H1 (cell line): ENCODE results near the gene EBF3. TPM values are rescaled to one million over a fixed set of nuclear protein-coding genes. Genes with fewer than 3 reads are reported as not detected.

Experiments used
- CTCF ChIA-PET: fragments of 300-600 bp; sonication (Branson Sonifier 250); formaldehyde crosslinking; loops from one replicate; lab custom pipeline; 2021; ENCODE audit not compliant: partially characterized antibody; lab: Charles Lee
- POLR2A ChIA-PET: fragments of 300-600 bp; sonication (Branson Sonifier 250); formaldehyde crosslinking; loops from one replicate; lab custom pipeline; 2021; ENCODE audit warnings: inconsistent platforms; ENCODE audit not compliant: partially characterized antibody; lab: Charles Lee
- DNase-seq, 2 experiments: peaks; one replicate each; pipeline versions ENCODE4 v3.0.0 to v3.0.0-alpha.2; 2010 to 2022; ENCODE audit warnings: low spot score in 2 of 2, low read depth in 1 of 2, mixed read lengths in 1 of 2
- FAIRE-seq: peaks from 2 replicates; lab custom pipeline; 2011; peaks lifted over from hg19 to GRCh38; lab: Jason Lieb, UNC
- H2AFZ ChIP-seq: 2 replicates; pipeline ENCODE4 v1.8.1; 2012; ENCODE audit warnings: low read length, inconsistent platforms
- H2AK5ac ChIP-seq: 2 replicates; pipeline ENCODE4 v1.6.1; 2013; ENCODE audit warnings: low read depth, low read length
- H2BK120ac ChIP-seq: replicated peaks from 2 replicates; pipeline ENCODE3; 2013; ENCODE audit warnings: low read depth, low read length, inconsistent platforms
- H2BK12ac ChIP-seq: 2 replicates; pipeline ENCODE4 v1.6.1; 2013; ENCODE audit warnings: low read depth, low read length
- H2BK15ac ChIP-seq: 2 replicates; pipeline ENCODE4 v1.6.1; 2013; ENCODE audit warnings: low read length
- H2BK20ac ChIP-seq: 2 replicates; pipeline ENCODE4 v1.6.1; 2013; ENCODE audit warnings: low read length
- H2BK5ac ChIP-seq: 2 replicates; pipeline ENCODE4 v1.6.1; 2013; ENCODE audit warnings: low read depth, low read length
- H3K14ac ChIP-seq: 2 replicates; pipeline ENCODE4 v1.6.1; 2013; ENCODE audit warnings: inconsistent platforms; ENCODE audit not compliant: insufficient read length
- H3K18ac ChIP-seq: 2 replicates; pipeline ENCODE4 v1.6.1; 2013; ENCODE audit warnings: low read length; ENCODE audit errors: extremely low read depth
- H3K23ac ChIP-seq: 2 replicates; pipeline ENCODE4 v1.6.1; 2013; ENCODE audit warnings: inconsistent platforms; ENCODE audit not compliant: insufficient read length
- H3K23me2 ChIP-seq: 2 replicates; pipeline ENCODE4 v1.6.1; 2013; ENCODE audit warnings: low read depth, low read length
- H3K27ac ChIP-seq: 2 replicates; pipeline ENCODE4 v1.6.1; 2011; ENCODE audit warnings: low read depth, low read length, inconsistent platforms
- H3K27me3 ChIP-seq, 4 experiments: replicated peaks in 1 of 4; 1 replicate in 1 of 4; 2 replicates in 3 of 4; pipeline versions ENCODE4 v1.6.1 to v1.8.1; 2011 to 2013; ENCODE audit warnings: low read length in 3 of 4, mild to moderate bottlenecking in 3 of 4, inconsistent platforms in 2 of 4, mixed read lengths in 2 of 4, moderate library complexity in 1 of 4; ENCODE audit not compliant: control insufficient read depth in 3 of 4, insufficient read depth in 3 of 4; ENCODE audit errors: extremely low read depth in 1 of 4
- H3K36me3 ChIP-seq, 4 experiments: 2 replicates each; pipeline versions ENCODE4 v1.6.1 to v1.8.1; 2011 to 2013; ENCODE audit warnings: mild to moderate bottlenecking in 4 of 4, low read length in 3 of 4, moderate library complexity in 2 of 4, control low read depth in 1 of 4, inconsistent platforms in 1 of 4; ENCODE audit not compliant: insufficient read depth in 4 of 4, control insufficient read depth in 2 of 4
- H3K4ac ChIP-seq: replicated peaks from 2 replicates; pipeline ENCODE3; 2013; ENCODE audit warnings: low read length, low read depth, mixed read lengths, inconsistent platforms; ENCODE audit not compliant: insufficient read length
- H3K4me1 ChIP-seq, 4 experiments: replicated peaks in 1 of 4; 1 replicate in 1 of 4; 2 replicates in 3 of 4; pipeline versions ENCODE4 v1.6.1 to v1.8.1; 2011 to 2013; ENCODE audit warnings: low read length in 3 of 4, inconsistent platforms in 2 of 4, mixed read lengths in 1 of 4; ENCODE audit not compliant: insufficient read depth in 4 of 4, control insufficient read depth in 3 of 4
- H3K4me2 ChIP-seq, 2 experiments: 2 replicates each; pipeline versions ENCODE4 v1.6.1 to v1.8.1; 2011 to 2013; ENCODE audit warnings: low read depth in 2 of 2, low read length in 2 of 2, control low read depth in 1 of 2, inconsistent platforms in 1 of 2, mild to moderate bottlenecking in 1 of 2; ENCODE audit not compliant: insufficient read depth in 1 of 2
- H3K4me3 ChIP-seq, 4 experiments: fragments of 200-600, 300-600 bp in 1 of 4; sonication (generic), shearing (Covaris generic), sonication (Bioruptor Twin) in 1 of 4; 2 replicates each; pipeline versions ENCODE4 v1.5.1 to v1.8.1; 2011 to 2016; ENCODE audit warnings: low read length in 4 of 4, low read depth in 3 of 4, control low read depth in 2 of 4, inconsistent platforms in 2 of 4, mild to moderate bottlenecking in 2 of 4, mixed read lengths in 1 of 4, moderate library complexity in 1 of 4; ENCODE audit not compliant: insufficient read depth in 2 of 4; ENCODE audit errors: extremely low read depth in 1 of 4
- H3K56ac ChIP-seq: replicated peaks from 2 replicates; pipeline ENCODE3; 2013; ENCODE audit warnings: low read depth, mild to moderate bottlenecking, mixed read lengths, low read length, inconsistent platforms; ENCODE audit not compliant: insufficient read length
- H3K79me1 ChIP-seq: 2 replicates; pipeline ENCODE4 v1.6.1; 2013; ENCODE audit warnings: low read depth, low read length, control low read depth
- H3K79me2 ChIP-seq, 2 experiments: 2 replicates each; pipeline versions ENCODE4 v1.6.1 to v1.8.1; 2012 to 2013; ENCODE audit warnings: low read length in 2 of 2, mild to moderate bottlenecking in 2 of 2, inconsistent platforms in 1 of 2; ENCODE audit not compliant: insufficient read depth in 2 of 2, control insufficient read depth in 1 of 2
- H3K9ac ChIP-seq, 4 experiments: replicated peaks in 1 of 4; 1 replicate in 1 of 4; 2 replicates in 3 of 4; pipeline versions ENCODE4 v1.6.1 to v1.8.1; 2011 to 2013; ENCODE audit warnings: low read depth in 3 of 4, low read length in 3 of 4, control low read depth in 2 of 4, mild to moderate bottlenecking in 2 of 4, moderate library complexity in 2 of 4, inconsistent platforms in 1 of 4; ENCODE audit errors: extremely low read depth in 1 of 4
- H3K9me3 ChIP-seq, 2 experiments: 2 replicates each; pipeline versions ENCODE4 v1.6.1 to v1.8.1; 2012 to 2013; ENCODE audit warnings: mild to moderate bottlenecking in 2 of 2, moderate library complexity in 2 of 2, control low read depth in 1 of 2, inconsistent platforms in 1 of 2, low read depth in 1 of 2, low read length in 1 of 2, mixed read lengths in 1 of 2; ENCODE audit not compliant: insufficient read depth in 2 of 2
- H4K20me1 ChIP-seq, 2 experiments: replicated peaks in 1 of 2; 2 replicates each; pipeline versions ENCODE3 to v1.8.1; 2011 to 2013; ENCODE audit warnings: inconsistent platforms in 2 of 2, low read length in 2 of 2, mild to moderate bottlenecking in 1 of 2; ENCODE audit not compliant: insufficient read depth in 2 of 2, control insufficient read depth in 1 of 2
- H4K5ac ChIP-seq: 2 replicates; pipeline ENCODE4 v1.6.1; 2013; ENCODE audit warnings: low read length, low read depth, mixed read lengths, inconsistent platforms; ENCODE audit not compliant: insufficient read length
- H4K8ac ChIP-seq: 2 replicates; pipeline ENCODE4 v1.8.0; 2013; ENCODE audit warnings: mild to moderate bottlenecking, moderate library complexity, low read length, inconsistent platforms; ENCODE audit not compliant: insufficient read depth; ENCODE audit errors: extremely low read depth
- H4K91ac ChIP-seq: replicated peaks from 2 replicates; pipeline ENCODE3; 2013; ENCODE audit warnings: low read length, mixed read lengths, inconsistent platforms; ENCODE audit not compliant: insufficient read length
- CTBP2 ChIP-seq: IDR thresholded peaks from 2 replicates; pipeline ENCODE4 v1.7.0; 2011; ENCODE audit warnings: borderline replicate concordance, mild to moderate bottlenecking, moderate library complexity, mixed read lengths, low read length; ENCODE audit not compliant: insufficient read depth, insufficient read length
- KDM4A ChIP-seq: IDR thresholded peaks from one replicate; pipeline ENCODE4 v1.7.1; 2012; ENCODE audit warnings: low read depth, mild to moderate bottlenecking, moderate library complexity, low read length, inconsistent platforms; ENCODE audit not compliant: severe bottlenecking
- MAFK ChIP-seq: IDR thresholded peaks from 2 replicates; pipeline ENCODE4 v1.6.1; 2012; ENCODE audit warnings: low read depth, mild to moderate bottlenecking, improper control_type of control experiment, low read length
- RAD21 ChIP-seq, 2 experiments: IDR thresholded peaks in 1 of 2; conservative IDR thresholded peaks in 1 of 2; 2 replicates each; pipeline ENCODE4 v1.6.1; 2011; ENCODE audit warnings: low read depth in 2 of 2, low read length in 2 of 2, improper control_type of control experiment in 1 of 2, inconsistent platforms in 1 of 2, mild to moderate bottlenecking in 1 of 2, moderate library complexity in 1 of 2
- RFX5 ChIP-seq: IDR thresholded peaks from 2 replicates; pipeline ENCODE4 v1.6.1; 2011; ENCODE audit warnings: low read depth, low read length, improper control_type of control experiment, borderline replicate concordance
- SIN3A ChIP-seq, 2 experiments: IDR thresholded peaks in 1 of 2; conservative IDR thresholded peaks in 1 of 2; 2 replicates each; pipeline ENCODE4 v1.6.1; 2011 to 2012; ENCODE audit warnings: low read length in 2 of 2, improper control_type of control experiment in 1 of 2, low read depth in 1 of 2, mild to moderate bottlenecking in 1 of 2
- WGBS, 2 experiments: shearing (Covaris generic) in 1 of 2; methylation state at CpG; one replicate each; pipeline versions ENCODE4 v1.1.6 to v1.1.7; 2013 to 2015; ENCODE audit warnings: low lambda C conversion rate in 2 of 2, mixed read lengths in 2 of 2, inconsistent platforms in 1 of 2, low coverage in 1 of 2, missing lambda C conversion rate in 1 of 2; ENCODE audit not compliant: insufficient replicate concordance in 2 of 2, insufficient coverage in 1 of 2, insufficient read length in 1 of 2; ENCODE audit errors: extremely low coverage in 1 of 2, missing lambda C conversion rate in 1 of 2; 5-methylcytosine and 5-hydroxymethylcytosine counted together
- polyA plus RNA-seq, 7 experiments: library from polyadenylated mRNA; depleted of rRNA in 3 of 7; stranded (reverse) in 5 of 7; unstranded in 2 of 7; fragments of >200 nt in 5 of 7; fragments of 200-250 nt in 2 of 7; gene quantifications; 1 replicate in 5 of 7; 2 replicates in 1 of 7; 4 replicates in 1 of 7; pipeline versions ENCODE4 v1.2.1 to v1.2.3, GENCODE V29; 2011 to 2013; ENCODE audit warnings: missing spikeins in 2 of 7, mixed read lengths in 2 of 7
- total RNA-seq: library from RNA; stranded (reverse); fragmentation: NEBNext Ultra II Directional; extraction: Animal tissue kit (Norgen Biotek cat#: 25700); gene quantifications from 2 replicates; pipeline ENCODE4 v1.2.1, GENCODE V29; 2021

Gene EBF3
- total and polyA plus RNA-seq, 2 of the 8 experiments (the other 6 are each of a cell fraction or from before 2014, with no cell fraction given): 0.08 to 0.26 TPM

- Histone ChIP-seq H3K27ac (no peak overlapping the region), H3K18ac (no peak overlapping the region), H2AK5ac (no peak overlapping the region), H3K79me1 (no peaks in the 10 kb centered on the region), H4K20me1 (no peaks in the 10 kb centered on the region), H3K56ac (no peak overlapping the region), H2BK15ac (no peak overlapping the region), H3K23ac (no peak overlapping the region), H2BK20ac (no peak overlapping the region), H3K9me3 (no peaks in the 10 kb centered on the region), H2BK5ac (no peak overlapping the region), H2AFZ (no peak overlapping the region), H3K4me1 (peaks cover 0 to 2% (median 0%) of the 10 kb centered on the region in 4 experiments; a peak in 2 of 7 replicates), H3K4ac (no peak overlapping the region), H4K5ac (no peak overlapping the region), H3K4me2 (no peak overlapping the region), H3K14ac (no peak overlapping the region), H3K36me3 (no peaks in the 10 kb centered on the region), H3K23me2 (no peaks in the 10 kb centered on the region), H4K91ac (no peak overlapping the region), H4K8ac (peak overlapping the region; percentile 7; the same call in 1 of the 2 replicates), H3K4me3 (no peak overlapping the region), H3K79me2 (no peaks in the 10 kb centered on the region), H3K27me3 (no peaks in the 10 kb centered on the region), H2BK12ac (no peak overlapping the region), H2BK120ac (no peak overlapping the region), H3K9ac (no peak overlapping the region)
- ChIA-PET CTCF (interaction anchor here (0.9 to 1.5 kb wide), 2 partner anchors 27 to 76 kb away, joined by 3 to 5 read pairs; no protein-coding TSS in a partner anchor), POLR2A (no interaction called here)
- 94% methylated on average over 19 of the region's 19 CpGs; no CpG with 5 or more reads in 1 of the 2 experiments for WGBS, 2 experiments
- TF ChIP-seq CTBP2: no peak
- no peak for TF ChIP-seq SIN3A (conservative IDR thresholded peaks at IDR 0.05 in 1 of 2, IDR thresholded peaks at IDR 0.05 in 1 of 2; ENCODE audit: low read depth in 1 of 2, low read length in 2 of 2)
- no peak for TF ChIP-seq KDM4A
- TF ChIP-seq RAD21 (IDR thresholded peaks at IDR 0.05 in 1 of 2, conservative IDR thresholded peaks at IDR 0.05 in 1 of 2; ENCODE audit: low read depth in 2 of 2, low read length in 2 of 2): no peak
- no peak for TF ChIP-seq MAFK
- no peak for TF ChIP-seq RFX5
- DNase-seq: no peak
- FAIRE-seq: no peak
These were observed 115.2 kb downstream of the EBF3 start for GRCh38 chr10:129848696-129849451.
